Measurements from ENCODE around the gene FKBP1C. TPM values are rescaled to one million over a fixed set of nuclear protein-coding genes. Genes with fewer than 3 reads are reported as not detected.
"Not testable (repeated sequence)": the region's sequence is repeated elsewhere in the genome, so short reads cannot be mapped to it uniquely, and the experiment has no call there.

FKBP1C gene
- total RNA-seq, result not detected

DNA sequence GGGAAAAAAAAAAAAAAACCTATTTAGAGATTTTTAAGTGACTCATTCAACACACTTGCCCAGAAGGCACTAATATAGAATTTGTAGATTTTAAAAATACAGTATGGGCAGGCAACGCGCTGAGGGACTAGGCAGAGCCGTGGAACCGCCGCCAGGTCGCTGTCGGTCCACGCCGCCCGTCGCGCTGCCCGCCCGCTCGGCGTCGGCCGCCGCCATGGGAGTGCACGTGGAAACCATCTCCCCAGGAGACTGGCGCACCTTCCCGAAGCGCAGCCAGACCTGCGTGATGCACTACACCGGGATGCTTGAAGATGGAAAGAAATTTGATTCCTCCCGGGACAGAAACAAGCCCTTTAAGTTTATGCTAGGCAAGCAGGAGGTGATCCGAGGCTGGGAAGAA is at the start of gene FKBP1C:
Gene FKBP1C, plus strand, starts transcription at position 127 of the 400 bp plus-strand sequence.
- not testable (repeated sequence) for ATAC-seq; DNase-seq (ENCODE audit: low spot score)

DNA sequence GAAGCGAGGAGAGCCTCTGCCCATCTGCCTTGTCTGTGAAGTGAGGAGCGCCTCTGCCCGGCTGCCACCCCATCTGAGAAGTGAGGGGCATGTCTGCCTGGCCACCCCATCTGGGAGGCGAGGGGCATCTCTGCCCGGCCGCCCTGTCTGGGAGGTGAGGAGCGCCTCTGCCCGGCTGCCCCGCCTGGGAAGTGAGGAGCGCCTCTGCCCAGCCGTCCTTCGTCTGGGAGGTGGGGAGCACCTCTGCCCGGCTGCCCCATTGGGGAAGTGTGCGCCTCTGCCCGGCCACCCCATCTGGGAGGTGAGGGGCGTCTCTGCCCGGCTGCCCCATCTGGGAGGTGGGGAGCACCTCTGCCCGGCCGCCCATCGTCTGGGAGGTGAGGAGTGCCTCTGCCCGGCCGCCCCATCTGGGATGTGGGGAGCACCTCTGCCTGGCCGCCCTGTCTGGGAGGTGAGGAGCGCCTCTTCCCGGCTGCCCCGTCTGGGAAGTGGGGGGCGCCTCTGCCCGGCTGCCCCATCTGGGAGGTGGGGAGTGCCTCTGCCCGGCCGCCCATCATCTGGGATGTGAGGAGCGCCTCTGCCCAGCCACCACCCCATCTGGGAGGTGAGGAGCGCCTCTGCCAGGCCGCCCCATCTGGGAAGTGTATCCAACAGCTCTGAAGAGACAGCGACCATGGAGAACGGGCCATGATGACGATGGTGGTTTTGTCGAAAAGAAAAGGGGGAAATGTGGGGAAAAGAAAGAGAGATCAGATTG is 47.0 kb upstream of the FKBP1C start:
- not testable (repeated sequence) for DNase-seq (ENCODE audit: low spot score); ATAC-seq

DNA sequence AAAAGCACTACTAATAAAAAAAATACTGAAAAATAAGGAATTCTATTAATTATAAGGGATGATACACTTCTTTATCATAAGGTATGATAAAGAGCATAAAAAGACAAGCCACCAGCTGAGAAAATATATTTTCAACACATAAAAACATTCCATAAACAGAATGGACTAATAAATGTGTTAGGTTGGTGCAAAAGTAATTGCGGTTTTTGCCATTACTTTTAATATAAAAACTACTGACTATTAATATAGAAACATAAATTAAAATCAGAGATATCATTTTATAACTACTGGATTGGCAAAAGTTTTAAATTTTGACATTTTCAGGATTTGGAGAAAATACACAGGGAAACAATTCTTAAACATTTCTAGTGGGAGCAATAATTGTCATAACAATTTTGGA is 37.1 kb upstream of the FKBP1C start:
- DNase-seq (ENCODE audit: low spot score) (no peak), ATAC-seq (no peak)

DNA sequence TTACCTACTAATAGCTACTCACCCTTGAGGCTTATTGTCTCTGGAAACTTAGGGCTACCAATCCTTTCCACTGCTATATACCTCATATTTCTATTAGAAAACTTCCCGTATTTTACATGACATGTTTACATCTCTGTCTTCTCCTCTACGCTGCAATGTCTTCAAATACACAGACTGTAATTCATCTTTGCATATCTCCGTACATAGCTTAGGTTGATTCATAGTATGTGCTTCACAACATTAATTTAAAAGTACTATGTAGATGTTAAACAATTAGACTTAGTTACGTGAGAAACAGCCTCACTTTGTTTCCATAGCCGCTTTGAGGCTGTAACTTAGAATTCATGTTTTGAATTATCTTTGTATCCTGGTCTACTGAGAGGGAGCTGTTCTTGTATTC is 35.1 kb upstream of the FKBP1C start:
- DNase-seq (ENCODE audit: low spot score), result no peak
- ATAC-seq, result no peak

DNA sequence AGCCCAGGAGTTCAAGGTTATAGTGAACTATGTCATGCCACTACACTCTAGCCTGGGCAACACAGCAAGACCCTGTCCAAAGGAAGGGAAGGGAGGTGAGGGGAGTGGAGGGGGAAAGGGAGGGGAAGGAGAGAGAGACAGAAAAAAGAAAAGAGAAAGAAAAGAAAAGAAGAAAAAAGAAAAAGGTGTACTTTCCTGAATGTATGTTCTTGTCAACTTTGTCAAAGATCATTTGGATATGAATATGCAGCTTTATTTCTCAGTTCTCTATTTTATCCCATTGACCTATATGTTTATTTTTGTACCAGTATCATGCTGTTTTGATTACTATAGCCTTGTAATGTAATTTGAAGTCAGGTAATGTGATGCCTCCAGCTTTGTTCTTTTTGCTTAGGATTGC is 30.9 kb upstream of the FKBP1C start:
- ATAC-seq (no peak), DNase-seq (ENCODE audit: low spot score) (no peak)

DNA sequence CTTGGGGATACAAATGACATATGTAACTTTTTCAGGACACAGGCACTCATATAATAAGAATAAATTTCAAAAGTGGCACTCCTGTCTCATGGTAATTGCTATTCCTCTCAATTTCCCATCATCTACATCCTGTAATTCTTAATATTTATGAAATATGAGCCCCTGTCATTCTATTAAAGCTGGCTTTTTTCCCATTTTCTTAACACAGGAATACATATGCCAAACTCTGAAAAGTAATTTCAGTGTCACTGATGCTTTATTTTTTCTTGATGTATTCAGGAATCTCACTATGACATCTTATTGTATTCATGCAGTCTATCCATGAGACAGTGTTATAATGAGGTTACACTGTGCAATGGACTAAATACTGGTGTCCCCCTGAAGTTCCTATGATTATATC is 24.3 kb upstream of the FKBP1C start:
- DNase-seq (ENCODE audit: low spot score) (no peak), ATAC-seq (no peak)

DNA sequence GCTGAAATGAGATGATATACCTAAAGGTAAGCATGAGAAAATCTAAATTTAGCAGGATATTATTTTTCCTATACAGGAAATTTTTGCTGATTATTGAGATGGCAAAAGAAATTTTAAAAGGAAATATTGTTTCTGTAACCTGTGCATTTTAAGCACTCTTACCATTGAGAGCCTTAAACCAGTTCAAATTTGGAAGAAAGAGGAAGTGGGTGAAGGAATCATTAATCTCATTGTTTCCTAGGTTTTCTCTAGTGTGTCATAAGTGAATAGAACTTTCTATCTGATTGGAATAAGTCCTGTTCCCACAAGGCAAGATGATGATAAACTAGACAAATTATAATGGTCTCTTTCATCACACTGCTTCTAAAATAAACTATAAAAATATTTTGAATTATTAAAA is 22.4 kb upstream of the FKBP1C start:
- DNase-seq (ENCODE audit: low spot score) (no peak), ATAC-seq (no peak)

DNA sequence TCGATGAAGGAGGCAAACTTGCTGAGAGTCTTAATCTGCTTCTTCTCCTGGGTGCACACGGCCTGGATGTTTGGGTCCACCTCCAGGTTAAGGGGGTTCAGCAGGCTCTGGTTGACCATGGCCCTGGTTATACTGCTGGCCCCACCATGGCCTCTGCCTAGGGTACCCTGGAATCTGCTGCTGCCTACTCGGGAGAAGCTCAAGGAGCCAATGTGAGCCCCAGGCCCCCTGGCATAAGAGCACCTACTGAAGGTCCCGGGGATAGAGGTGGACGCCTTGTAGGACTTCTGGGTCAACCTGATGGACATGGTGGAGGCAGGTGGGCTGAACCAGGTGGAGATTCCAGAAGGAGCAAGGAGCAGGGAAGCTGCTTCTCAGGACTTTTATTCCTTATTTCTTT is 17.9 kb upstream of the FKBP1C start:
- ATAC-seq (no peak), DNase-seq (ENCODE audit: low spot score) (no peak)

DNA sequence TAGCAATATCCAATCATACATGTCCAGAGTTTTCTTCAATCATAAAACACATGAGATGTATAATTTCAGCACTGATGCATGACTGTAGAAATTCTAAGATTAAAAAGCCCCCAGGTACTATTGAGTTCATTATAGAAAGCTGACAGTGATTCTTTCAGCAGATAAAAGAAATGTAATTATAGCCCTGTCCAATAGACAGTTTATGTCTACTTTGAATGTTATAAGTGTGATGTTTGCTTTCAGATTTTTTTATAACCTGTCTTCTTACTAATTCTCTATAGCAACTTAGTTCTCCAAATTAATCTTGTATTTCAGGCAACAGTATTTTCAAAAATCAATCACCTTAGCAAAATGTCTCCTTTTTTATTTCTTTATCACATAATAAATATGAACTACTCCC is 13.5 kb upstream of the FKBP1C start:
- ATAC-seq (no peak), DNase-seq (ENCODE audit: low spot score) (no peak)

DNA sequence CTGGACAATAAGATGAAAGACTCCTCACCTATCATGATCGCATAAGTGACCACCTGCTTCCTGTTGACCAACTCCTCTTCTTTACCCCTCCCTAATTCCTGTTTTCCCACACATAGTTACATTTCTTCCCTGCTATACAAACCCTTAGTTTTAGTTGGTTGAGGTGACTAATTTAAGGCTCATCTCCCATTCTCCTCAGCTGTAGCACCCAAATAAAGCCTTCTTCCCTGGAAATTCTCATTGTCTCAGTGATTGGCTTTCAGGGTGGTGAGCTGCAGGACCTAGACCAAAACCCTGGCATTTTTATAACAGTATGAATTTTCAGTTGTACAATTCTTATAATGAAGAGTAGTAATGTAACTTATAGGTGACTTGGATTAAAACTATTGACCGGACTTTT is 2.1 kb downstream of the FKBP1C start:
- DNase-seq (ENCODE audit: low spot score) (no peak), ATAC-seq (no peak)

DNA sequence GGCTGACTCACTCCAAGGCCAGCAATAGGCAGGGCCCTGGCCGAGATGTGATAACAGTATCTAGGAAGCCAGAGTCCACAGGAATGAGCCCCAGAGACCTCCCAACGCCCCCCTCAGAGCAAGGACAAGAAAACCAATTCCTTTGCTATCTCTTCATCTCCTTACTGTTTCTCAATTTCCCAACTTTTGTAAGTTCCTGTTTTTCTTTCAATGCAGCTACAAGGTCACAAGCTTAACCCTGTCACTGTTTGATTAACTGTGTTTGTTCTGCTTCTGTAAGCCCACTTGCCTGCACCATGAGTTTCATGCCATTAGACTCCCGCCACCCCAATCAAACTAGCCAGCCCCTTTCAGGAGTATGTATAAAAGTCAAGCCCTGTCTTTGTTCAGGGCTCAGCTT is 3.5 kb downstream of the FKBP1C start:
- no peak for DNase-seq (ENCODE audit: low spot score)
- no peak for ATAC-seq

DNA sequence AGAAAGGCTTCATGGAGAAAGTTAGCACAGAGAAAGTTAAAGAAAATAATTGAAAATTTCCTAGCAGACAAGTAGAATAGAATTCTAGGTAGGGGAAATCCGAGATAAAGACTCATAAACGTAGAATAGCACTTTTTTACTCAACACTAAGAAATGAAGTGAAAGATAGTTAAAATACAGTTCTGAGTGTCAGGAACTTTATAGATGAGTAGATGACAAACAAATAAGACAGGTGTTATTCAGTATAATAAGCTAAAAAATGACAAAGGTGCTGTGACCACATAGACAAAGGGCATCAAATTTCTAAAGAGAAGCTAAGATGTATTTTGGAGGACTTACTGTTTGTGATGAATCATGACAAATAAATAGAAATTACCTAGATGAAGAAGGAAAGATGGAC is 12.9 kb downstream of the FKBP1C start:
- ATAC-seq, result no peak
- no peak for DNase-seq (ENCODE audit: low spot score)

DNA sequence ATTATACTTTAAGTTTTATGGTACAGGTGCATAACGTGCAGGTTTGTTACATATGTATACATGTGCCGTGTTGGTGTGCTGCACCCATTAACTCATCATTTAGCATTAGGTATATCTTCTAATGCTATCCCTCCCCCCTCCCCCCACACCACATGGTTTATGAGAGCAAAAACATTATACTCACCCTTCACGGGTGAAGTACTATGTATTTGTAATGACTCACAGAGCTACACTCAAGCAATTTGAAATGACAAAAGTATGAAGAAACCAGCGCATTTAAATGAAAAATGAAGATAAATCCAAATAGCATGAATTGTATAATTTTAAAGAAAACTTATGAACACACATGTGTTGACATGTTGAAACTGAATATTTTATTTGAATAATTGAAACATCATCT is 14.7 kb downstream of the FKBP1C start:
- not testable (repeated sequence) for DNase-seq (ENCODE audit: low spot score); ATAC-seq

DNA sequence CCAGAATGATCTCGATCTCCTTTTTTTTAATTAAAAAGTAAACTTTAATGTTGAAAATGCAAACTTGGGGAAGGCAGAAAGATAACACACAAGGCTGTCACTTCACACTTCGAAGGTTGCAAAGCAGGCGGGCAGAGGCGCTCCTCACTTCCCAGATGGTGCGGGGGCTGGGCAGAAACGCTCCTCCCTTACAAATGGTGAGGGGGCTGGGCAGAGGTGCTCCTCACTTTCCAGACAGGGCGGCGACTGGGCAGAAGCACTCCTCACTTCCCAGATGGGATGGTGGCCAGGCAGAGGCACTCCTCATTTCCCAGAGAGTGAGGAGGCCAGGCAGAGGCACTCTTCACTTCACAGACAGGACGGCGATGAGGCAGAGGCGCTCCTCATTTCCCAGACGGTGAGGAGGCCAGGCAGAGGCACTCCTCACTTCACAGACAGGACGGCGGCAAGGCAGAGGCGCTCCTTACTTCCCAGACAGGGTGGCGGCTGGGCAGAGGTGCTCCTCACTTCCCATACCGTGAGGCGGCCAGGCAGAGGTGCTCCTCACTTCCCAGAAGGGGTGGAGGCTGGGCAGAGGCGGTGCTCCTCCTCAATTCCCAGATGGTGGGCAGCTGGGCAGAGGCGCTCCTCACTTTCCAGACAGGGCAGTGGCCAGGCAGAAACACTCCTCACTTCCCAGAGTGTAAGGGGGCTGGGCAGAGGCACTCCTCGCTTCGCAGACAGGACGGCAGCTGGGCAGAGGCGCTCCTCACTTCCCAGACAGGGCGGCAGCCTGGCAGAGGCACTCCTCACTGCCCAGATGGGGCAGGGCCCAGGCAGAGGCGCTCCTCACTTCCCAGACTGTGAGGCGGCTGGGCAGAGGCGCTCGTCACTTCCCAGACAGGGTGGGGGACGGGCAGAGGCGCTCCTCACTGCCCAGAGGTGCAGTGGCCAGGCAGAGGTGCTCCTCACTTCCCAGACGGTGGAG is 16.9 kb downstream of the FKBP1C start:
- DNase-seq (ENCODE audit: low spot score), result not testable (repeated sequence)

DNA sequence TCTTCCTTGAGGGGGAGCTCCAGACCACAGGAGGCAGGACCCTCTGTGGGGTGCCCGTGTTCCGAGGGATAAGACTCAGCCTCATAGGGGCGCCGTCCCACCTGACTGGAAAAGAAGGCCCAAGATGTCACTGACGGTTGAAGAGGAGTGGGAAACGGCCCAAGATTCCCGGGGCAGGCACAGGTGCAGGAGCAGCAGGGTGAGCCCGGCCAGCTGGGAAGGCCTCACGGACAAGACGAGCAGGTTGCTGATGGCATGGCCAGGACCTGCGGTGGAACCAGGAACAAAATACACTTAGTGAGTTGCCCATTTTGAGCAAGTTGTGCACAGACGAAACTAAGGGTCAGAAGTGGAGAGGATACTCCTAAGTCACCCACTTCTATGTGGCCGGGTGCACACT is 18.8 kb downstream of the FKBP1C start:
- DNase-seq (ENCODE audit: low spot score); ATAC-seq: not testable (repeated sequence)

More for the DNA sequence above, 16.9 kb downstream of the FKBP1C start:
- not testable (repeated sequence) for ATAC-seq

DNA sequence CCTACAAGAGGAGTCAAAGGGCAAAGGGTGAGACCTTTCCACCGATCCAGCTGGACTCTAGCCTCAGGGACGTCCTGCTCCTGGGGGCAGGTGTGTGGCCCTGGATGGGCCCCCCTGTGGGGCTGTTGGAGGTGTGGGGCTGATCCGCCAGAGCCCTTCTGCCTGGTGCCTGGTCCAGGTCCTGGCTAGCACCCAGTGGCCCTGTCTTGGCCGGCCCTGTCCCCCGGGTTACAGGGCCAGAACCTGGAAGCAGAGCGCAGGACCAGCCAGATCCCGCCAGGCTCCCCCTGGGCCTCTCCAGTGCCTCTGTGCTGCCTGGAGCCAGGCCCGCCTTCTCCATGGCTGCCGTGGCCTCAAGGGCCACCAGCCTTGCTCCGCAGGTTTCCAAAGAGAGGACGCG is 19.2 kb downstream of the FKBP1C start:
- DNase-seq (ENCODE audit: low spot score), result not testable (repeated sequence)

DNA sequence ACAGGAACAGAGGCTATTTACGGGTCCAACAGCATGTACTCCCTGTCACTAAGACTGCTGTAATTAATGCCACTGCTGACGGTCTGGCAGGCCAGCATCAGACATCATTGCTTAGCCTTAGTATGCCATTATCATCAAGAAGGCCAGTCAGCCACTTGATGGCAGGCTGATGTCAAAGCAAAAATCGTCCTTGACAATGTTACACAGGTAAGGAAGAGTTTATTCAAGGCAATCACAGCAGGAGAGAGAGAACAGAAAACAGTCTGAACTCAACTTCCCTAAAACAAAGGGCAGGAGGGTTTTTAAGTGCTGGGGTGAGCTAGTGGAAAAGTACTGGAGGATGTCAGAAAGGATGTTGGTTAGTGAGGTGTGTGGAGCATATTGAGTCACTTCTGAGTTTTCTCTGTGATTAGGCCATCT is 25.1 kb downstream of the FKBP1C start:
- ATAC-seq, result no peak
- no peak for DNase-seq (ENCODE audit: low spot score)

More for the DNA sequence above, 19.2 kb downstream of the FKBP1C start:
- not testable (repeated sequence) for ATAC-seq

DNA sequence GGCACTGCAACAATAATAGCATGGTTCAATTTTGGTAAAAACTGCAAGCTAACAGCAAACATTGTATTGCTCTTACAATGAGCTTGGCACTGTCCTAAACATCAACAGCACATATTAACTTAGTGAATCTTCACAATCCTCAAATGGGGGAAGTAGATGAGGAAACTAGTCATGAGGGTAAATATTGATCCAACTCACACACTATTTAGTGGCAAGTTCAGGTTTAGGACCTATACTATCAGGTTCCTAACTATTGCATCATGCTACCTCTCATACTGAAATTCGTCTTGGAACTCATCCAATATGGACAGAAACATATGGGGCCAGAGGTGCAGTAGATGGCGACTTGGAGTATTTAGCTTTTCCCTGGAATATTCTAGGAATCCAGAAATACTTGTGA is 34.2 kb downstream of the FKBP1C start:
- ATAC-seq (peak; percentile 56), DNase-seq (ENCODE audit: low spot score) (no peak)

DNA sequence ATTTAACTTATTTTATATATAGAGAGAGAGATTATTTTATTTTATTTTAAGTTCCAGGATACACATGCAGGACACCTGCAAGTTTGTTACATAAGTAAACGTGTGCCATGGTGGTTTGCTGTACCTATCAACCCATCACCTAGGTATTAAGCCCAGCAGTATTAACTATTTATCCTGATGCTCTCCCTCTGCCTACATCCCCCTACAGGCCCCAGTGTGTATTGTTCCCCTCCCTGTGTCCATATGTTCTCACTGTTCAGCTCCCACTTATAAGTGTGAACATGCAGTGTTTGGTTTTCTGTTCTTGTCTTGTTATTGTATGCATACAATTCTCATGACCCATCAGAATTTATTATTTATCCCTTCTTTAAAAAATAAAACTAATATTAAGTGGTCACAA is 34.6 kb downstream of the FKBP1C start:
- DNase-seq (ENCODE audit: low spot score) (no peak), ATAC-seq (no peak)

DNA sequence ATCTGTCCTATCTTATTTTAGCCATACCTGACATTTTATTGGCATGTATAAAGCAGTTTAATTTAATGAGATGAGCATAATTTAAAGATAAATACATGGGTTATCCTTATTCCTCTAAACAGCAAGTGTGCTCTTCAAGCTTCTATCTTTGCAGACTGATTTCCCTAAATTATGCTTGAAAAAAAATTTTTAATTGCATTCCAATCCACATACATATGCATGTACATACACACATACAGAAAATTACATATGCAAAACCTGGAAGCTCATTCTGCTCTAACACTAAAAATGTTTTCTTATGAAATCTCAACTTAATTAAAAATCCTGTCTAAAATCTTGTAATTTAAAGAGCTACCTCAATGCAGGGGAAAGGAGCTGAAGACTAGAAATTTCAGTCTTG is 35.3 kb downstream of the FKBP1C start:
- no peak for DNase-seq (ENCODE audit: low spot score)
- no peak for ATAC-seq

DNA sequence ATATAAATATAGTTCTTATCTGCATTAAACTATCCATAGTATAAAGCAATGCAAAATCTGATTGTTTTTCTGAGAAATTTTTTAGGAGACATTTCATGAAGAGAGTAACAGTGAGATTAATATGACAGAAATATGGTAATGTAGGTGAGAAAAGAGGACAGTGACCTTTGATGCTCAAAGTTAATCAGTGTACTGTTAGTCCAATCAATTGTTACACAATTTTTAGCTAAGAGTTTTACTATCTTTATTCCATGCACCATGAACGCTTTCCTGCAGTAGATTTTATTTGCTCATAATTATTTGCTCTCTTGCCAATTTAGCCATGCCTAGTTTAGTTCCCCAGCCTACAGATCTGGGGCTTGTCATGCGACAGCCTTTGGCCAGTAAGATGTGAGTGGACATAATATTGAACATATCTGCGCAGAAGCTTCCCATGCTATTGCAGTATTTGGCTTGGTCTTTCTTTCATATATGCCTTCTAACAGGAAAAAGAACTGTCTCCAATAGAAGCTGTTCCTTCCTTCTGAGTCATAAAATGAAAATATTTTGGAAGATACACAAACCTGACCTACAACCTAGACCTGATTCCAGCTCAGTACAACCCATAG is 38.7 kb downstream of the FKBP1C start:
- ATAC-seq (peak; percentile 89), DNase-seq (ENCODE audit: low spot score) (no peak)

All from left lobe of liver (tissue), 2 donors.